H9 (cell line): Measurements from ENCODE around the gene HAGHL. TPM values are rescaled to one million over a fixed set of nuclear protein-coding genes. Genes with fewer than 3 reads are reported as not detected.

Experiments
- DNase-seq: peaks from one replicate; pipeline ENCODE4 v3.0.0-alpha.2; 2017
- H2AFZ ChIP-seq: one replicate; pipeline ENCODE4 v1.6.1; 2013; ENCODE audit warnings: mild to moderate bottlenecking, low read length, control low read depth, moderate library complexity
- H2AK5ac ChIP-seq: 2 replicates; pipeline ENCODE4 v1.6.1; 2013; ENCODE audit warnings: low read length, control low read depth, mixed read lengths; ENCODE audit not compliant: insufficient read length
- H2BK120ac ChIP-seq: one replicate; pipeline ENCODE4 v1.6.1; 2013; ENCODE audit warnings: low read depth, mild to moderate bottlenecking, low read length, control low read depth, inconsistent platforms; ENCODE audit not compliant: poor library complexity, severe bottlenecking
- H2BK12ac ChIP-seq: 2 replicates; pipeline ENCODE4 v1.6.1; 2013; ENCODE audit warnings: low read length, control low read depth, mixed read lengths, low read depth; ENCODE audit not compliant: insufficient read length
- H2BK15ac ChIP-seq: 2 replicates; pipeline ENCODE4 v1.6.1; 2013; ENCODE audit warnings: low read depth, low read length, control low read depth
- H2BK20ac ChIP-seq: one replicate; pipeline ENCODE4 v1.6.1; 2013; ENCODE audit warnings: low read depth, mild to moderate bottlenecking, low read length, control low read depth, inconsistent platforms; ENCODE audit not compliant: poor library complexity, severe bottlenecking
- H2BK5ac ChIP-seq: 2 replicates; pipeline ENCODE4 v1.6.1; 2013; ENCODE audit warnings: low read length, control low read depth, mixed read lengths; ENCODE audit not compliant: insufficient read length
- H3K14ac ChIP-seq: 2 replicates; pipeline ENCODE4 v1.6.1; 2013; ENCODE audit warnings: low read length, control low read depth; ENCODE audit not compliant: insufficient read depth
- H3K18ac ChIP-seq: 2 replicates; pipeline ENCODE4 v1.6.1; 2013; ENCODE audit warnings: low read depth, mild to moderate bottlenecking, mixed read lengths, low read length, control low read depth; ENCODE audit not compliant: insufficient read length
- H3K23ac ChIP-seq: 2 replicates; pipeline ENCODE4 v1.6.1; 2013; ENCODE audit warnings: low read length, control low read depth, mixed read lengths, low read depth; ENCODE audit not compliant: insufficient read length
- H3K23me2 ChIP-seq: 2 replicates; pipeline ENCODE4 v1.6.1; 2013; ENCODE audit warnings: low read depth, mild to moderate bottlenecking, mixed read lengths, low read length, control low read depth; ENCODE audit not compliant: insufficient read length, poor library complexity, severe bottlenecking
- H3K27ac ChIP-seq: 2 replicates; pipeline ENCODE4 v1.5.1; 2013; ENCODE audit warnings: low read length, control low read depth, mixed read lengths, low read depth; ENCODE audit not compliant: insufficient read length
- H3K27me3 ChIP-seq: 2 replicates; pipeline ENCODE4 v1.6.1; 2013; ENCODE audit warnings: low read length, control low read depth, inconsistent platforms; ENCODE audit not compliant: insufficient read depth
- H3K4ac ChIP-seq: 2 replicates; pipeline ENCODE4 v1.6.1; 2013; ENCODE audit warnings: low read depth, mild to moderate bottlenecking, control low read depth, inconsistent platforms, low read length, moderate library complexity
- H3K4me1 ChIP-seq: 2 replicates; pipeline ENCODE4 v1.6.1; 2013; ENCODE audit warnings: low read length, control low read depth, inconsistent platforms; ENCODE audit not compliant: insufficient read depth
- H3K4me2 ChIP-seq: 2 replicates; pipeline ENCODE4 v1.6.1; 2013; ENCODE audit warnings: low read length, control low read depth, mixed read lengths; ENCODE audit not compliant: insufficient read length, insufficient read depth
- H3K56ac ChIP-seq: 2 replicates; pipeline ENCODE4 v1.6.1; 2013; ENCODE audit warnings: low read depth, mild to moderate bottlenecking, mixed read lengths, low read length, control low read depth; ENCODE audit not compliant: insufficient read length
- H3K79me1 ChIP-seq: 2 replicates; pipeline ENCODE4 v1.6.1; 2013; ENCODE audit warnings: low read depth, mild to moderate bottlenecking, moderate library complexity, low read length, control low read depth, inconsistent platforms; ENCODE audit not compliant: insufficient read depth, poor library complexity, severe bottlenecking
- H3K79me2 ChIP-seq: 2 replicates; pipeline ENCODE4 v1.6.1; 2013; ENCODE audit warnings: low read length, control low read depth, inconsistent platforms; ENCODE audit not compliant: insufficient read depth
- H3K9ac ChIP-seq: 2 replicates; pipeline ENCODE4 v1.6.1; 2013; ENCODE audit warnings: low read length, control low read depth, mixed read lengths; ENCODE audit not compliant: insufficient read length; ENCODE audit errors: extremely low read depth
- H3K9me3 ChIP-seq: one replicate; pipeline ENCODE4 v1.6.1; 2013; ENCODE audit warnings: low read depth, low read length, inconsistent platforms; ENCODE audit not compliant: control insufficient read depth
- H3T11ph ChIP-seq: one replicate; pipeline ENCODE4 v1.6.1; 2013; ENCODE audit warnings: mild to moderate bottlenecking, low read length, control low read depth, inconsistent platforms
- H4K20me1 ChIP-seq: one replicate; pipeline ENCODE4 v1.6.1; 2013; ENCODE audit not compliant: control insufficient read depth, insufficient read length, insufficient read depth
- H4K5ac ChIP-seq: 2 replicates; pipeline ENCODE4 v1.6.1; 2013; ENCODE audit warnings: low read depth, mild to moderate bottlenecking, mixed read lengths, low read length, control low read depth; ENCODE audit not compliant: insufficient read length
- H4K8ac ChIP-seq: replicated peaks from 2 replicates; pipeline ENCODE4 v1.6.1; 2013; ENCODE audit warnings: low read length, control low read depth, mixed read lengths, low read depth; ENCODE audit not compliant: insufficient read length
- H4K91ac ChIP-seq: 2 replicates; pipeline ENCODE4 v1.6.1; 2013; ENCODE audit warnings: low read depth, mild to moderate bottlenecking, moderate library complexity, mixed read lengths, low read length, control low read depth; ENCODE audit not compliant: insufficient read length
- H3K27ac Mint-ChIP-seq, 3 experiments: 2 replicates in 2 of 3; 3 replicates in 1 of 3; pipeline ENCODE4 v1.8.0; 2020 to 2021; ENCODE audit warnings: mixed read lengths in 3 of 3, mild to moderate bottlenecking in 1 of 3, moderate library complexity in 1 of 3
- H3K27me3 Mint-ChIP-seq: 2 replicates; pipeline ENCODE4 v1.8.0; 2021; ENCODE audit warnings: low read depth, mild to moderate bottlenecking, moderate library complexity, mixed read lengths
- H3K36me3 Mint-ChIP-seq, 3 experiments: 2 replicates in 2 of 3; 3 replicates in 1 of 3; pipeline ENCODE4 v1.8.0; 2020 to 2021; ENCODE audit warnings: low read depth in 3 of 3, mixed read lengths in 3 of 3; ENCODE audit not compliant: insufficient read depth in 1 of 3
- H3K4me1 Mint-ChIP-seq, 2 experiments: 2 replicates each; pipeline ENCODE4 v1.8.0; 2020; ENCODE audit warnings: mixed read lengths in 2 of 2
- H3K4me3 Mint-ChIP-seq, 2 experiments: 2 replicates in 1 of 2; 3 replicates in 1 of 2; pipeline ENCODE4 v1.8.0; 2020 to 2021; ENCODE audit warnings: mild to moderate bottlenecking in 2 of 2, mixed read lengths in 2 of 2, moderate library complexity in 1 of 2
- H3K9me3 Mint-ChIP-seq, 2 experiments: 2 replicates in 1 of 2; 3 replicates in 1 of 2; pipeline ENCODE4 v1.8.0; 2020; ENCODE audit warnings: mild to moderate bottlenecking in 2 of 2, mixed read lengths in 2 of 2, moderate library complexity in 1 of 2
- CTCF ChIP-seq: fragments of 200-600 bp; sonication (generic); conservative IDR thresholded peaks from 3 replicates; pipeline ENCODE4 v1.8.0; 2021; ENCODE audit warnings: antibody characterized with exemption, mild to moderate bottlenecking
- WGBS: extraction: QIAGEN DNeasy Blood & Tissue Kit; methylation state at CpG from one replicate; pipeline ENCODE4 v1.1.7; 2013; ENCODE audit warnings: missing lambda C conversion rate, low lambda C conversion rate, mixed read lengths; ENCODE audit not compliant: insufficient read length; ENCODE audit errors: extremely low coverage; 5-methylcytosine and 5-hydroxymethylcytosine counted together
- total RNA-seq: library from RNA; stranded (reverse); gene quantifications from 2 replicates; pipeline ENCODE4 v1.2.1, GENCODE V29; 2021

Gene HAGHL
- total RNA-seq, 1 experiment from 2014 or later, result 25.2 TPM

DNA sequence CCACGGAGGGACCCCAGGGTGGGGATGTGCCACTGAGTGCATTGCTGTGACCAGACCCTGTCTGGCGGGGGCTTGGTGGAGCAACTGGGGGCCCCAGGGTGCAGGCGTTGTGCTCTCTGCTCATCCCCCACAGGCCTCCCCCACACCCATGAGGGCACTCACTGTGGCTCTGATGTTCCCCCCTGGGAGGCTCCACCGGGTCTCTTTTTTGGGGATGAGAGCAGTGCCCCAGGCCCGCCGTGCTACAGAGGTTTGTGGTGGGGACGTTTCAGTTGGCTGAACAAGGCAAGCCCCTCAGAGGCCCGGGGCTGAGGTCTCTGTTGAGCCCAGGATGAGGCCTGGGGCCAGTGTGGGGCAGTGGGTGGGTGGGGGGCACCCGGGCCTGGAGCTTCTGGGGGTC, 3.2 kb upstream of the HAGHL start:
- no peak overlapping the region for H3K23ac ChIP-seq
- no peak for DNase-seq
- H4K5ac ChIP-seq, result no peak overlapping the region
- H2AFZ ChIP-seq, result no peak overlapping the region
- no peaks in the 10 kb centered on the region for H3K79me2 ChIP-seq
- peaks cover 13% of the 10 kb centered on the region for H3K23me2 ChIP-seq
- H3K14ac ChIP-seq, result no peak overlapping the region
- WGBS, result no CpG with 5 or more reads among the region's 9 CpGs
- H3K56ac ChIP-seq, result no peak overlapping the region
- no peaks in the 10 kb centered on the region for H3K4me1 ChIP-seq
- no peak overlapping the region for H3K27ac Mint-ChIP-seq
- no peak overlapping the region for H3K4me2 ChIP-seq
- H2BK5ac ChIP-seq, result no peak overlapping the region
- H2BK15ac ChIP-seq, result no peak overlapping the region
- no peak overlapping the region for H2AK5ac ChIP-seq
- no peak overlapping the region for H4K91ac ChIP-seq
- peaks cover 21% of the 10 kb centered on the region for H3K27me3 Mint-ChIP-seq
- no peaks in the 10 kb centered on the region for H3K27me3 ChIP-seq
- no peak overlapping the region for H3T11ph ChIP-seq
- no peak overlapping the region for H2BK12ac ChIP-seq
- no peak overlapping the region for H2BK120ac ChIP-seq
- no peaks in the 10 kb centered on the region for H3K79me1 ChIP-seq
- H4K20me1 ChIP-seq, result no peaks in the 10 kb centered on the region
- peaks cover 0 to 5% (median 3%) of the 10 kb centered on the region in 3 experiments; a peak in 1 of 7 replicates for H3K36me3 Mint-ChIP-seq
- TF ChIP-seq CTCF, result no peak
- H3K4ac ChIP-seq, result no peak overlapping the region
- peaks cover 8 to 16% of the 10 kb centered on the region in 2 experiments for H3K4me1 Mint-ChIP-seq
- H3K4me3 Mint-ChIP-seq, result no peak overlapping the region
- no peaks in the 10 kb centered on the region for H3K9me3 Mint-ChIP-seq
- no peaks in the 10 kb centered on the region for H3K9me3 ChIP-seq
- no peak overlapping the region for H3K9ac ChIP-seq
- H2BK20ac ChIP-seq, result no peak overlapping the region
- no peak overlapping the region for H4K8ac ChIP-seq
- H3K27ac ChIP-seq, result no peak overlapping the region
- H3K18ac ChIP-seq, result no peak overlapping the region
